Gastrocnemius medialis (tissue), 4 donors: ENCODE measurements around the gene AMZ2. TPM values are rescaled to one million over a fixed set of nuclear protein-coding genes. Genes with fewer than 3 reads are reported as not detected.

Source experiments
- ATAC-seq, 2 donors: fragments of 150-250 bp; one replicate each; pipeline ENCODE4 v1.9.1; 2016
- DNase-seq, 2 donors: peaks; one replicate each; pipeline ENCODE4 v3.0.0-alpha.2; 2019
- H3K27ac ChIP-seq, 4 donors: fragments of 200-600 bp; sonication (generic); 1 replicate in 1 of 4; 2 replicates in 3 of 4; pipeline ENCODE4 v1.5.1; 2016 to 2018; ENCODE audit warnings: mild to moderate bottlenecking in 2 of 4, moderate library complexity in 1 of 4
- H3K27me3 ChIP-seq, 3 donors: fragments of 200-600 bp; sonication (generic) in 2 of 3; 1 replicate in 1 of 3; 2 replicates in 2 of 3; pipeline versions ENCODE4 v1.5.1 to v1.6.0; 2016 to 2019; ENCODE audit warnings: mild to moderate bottlenecking in 1 of 3, moderate library complexity in 1 of 3
- H3K36me3 ChIP-seq, 2 donors: fragments of 200-600 bp; sonication (generic) in 1 of 2; one replicate each; pipeline ENCODE4 v1.5.1; 2017 to 2018
- H3K4me1 ChIP-seq, 2 donors: fragments of 200-600 bp; sonication (generic) in 1 of 2; one replicate each; pipeline ENCODE4 v1.5.1; 2016 to 2017; ENCODE audit warnings: mild to moderate bottlenecking in 2 of 2
- H3K4me3 ChIP-seq, 4 donors: fragments of 200-600 bp; sonication (generic) in 3 of 4; 1 replicate in 1 of 4; 2 replicates in 3 of 4; pipeline ENCODE4 v1.5.1; 2016 to 2019; ENCODE audit warnings: mild to moderate bottlenecking in 2 of 4
- H3K9me3 ChIP-seq, 3 donors: fragments of 200-600 bp; sonication (generic) in 2 of 3; 1 replicate in 1 of 3; 2 replicates in 2 of 3; pipeline ENCODE4 v1.5.1; 2016 to 2019
- CTCF ChIP-seq, 5 experiments: fragments of 450-650 bp in 3 of 5; fragments of 200-600 bp in 2 of 5; sonication (generic) in 2 of 5; IDR thresholded peaks in 4 of 5; conservative IDR thresholded peaks in 1 of 5; 1 replicate in 4 of 5; 2 replicates in 1 of 5; pipeline ENCODE4 v1.5.1; 2016 to 2019; ENCODE audit warnings: antibody characterized with exemption in 5 of 5, mild to moderate bottlenecking in 3 of 5, moderate library complexity in 3 of 5
- POLR2A ChIP-seq, 2 donors: fragments of 450-650 bp; IDR thresholded peaks; one replicate each; pipeline ENCODE4 v1.6.1; 2017; ENCODE audit warnings: antibody characterized with exemption in 2 of 2, mild to moderate bottlenecking in 2 of 2, moderate library complexity in 2 of 2
- in situ Hi-C, 4 donors: fragments of 200-750 bp; cut with MboI; loops; one replicate each; pipeline versions ENCODE4 v1.15.0 to v1.8.0; 2017; ENCODE audit warnings: low sequenced_read_pairs in 4 of 4
- intact Hi-C: fragments of 100-400 bp; cut with DNase I; formaldehyde crosslinking; loops from one replicate; pipeline ENCODE4 v1.15.1; 2023; ENCODE audit warnings: low total_unique reads
- total RNA-seq, 4 donors: library from RNA; depleted of rRNA; stranded (reverse); fragments of >200 nt; gene quantifications; one replicate each; pipeline versions ENCODE4 v1.1.0 to v1.2.3, GENCODE V29; 2016

The AMZ2 gene
- total RNA-seq, 4 donors from 2014 or later: 47.6 to 86.9 (median 61.8) TPM

- H3K27ac ChIP-seq: peak overlapping the region; percentile 78 to 89 (median 88)
- H3K9me3 ChIP-seq: no peaks in the 10 kb centered on the region
- DNase-seq (peak; percentile 47 to 71), ATAC-seq (peak; percentile 59 to 65)
- intact Hi-C loops: loop anchor here (1.0 to 2.0 kb wide), 2 partner anchors 29 to 86 kb away; no protein-coding TSS in a partner anchor
- in situ Hi-C loops: no loop called here
- no peaks in the 10 kb centered on the region for H3K27me3 ChIP-seq
- TF ChIP-seq CTCF (IDR thresholded peaks at IDR 0.05 in 4 of 5, conservative IDR thresholded peaks at IDR 0.05 in 1 of 5): peak in 1 of 5 experiments; percentile 27
- TF ChIP-seq POLR2A (IDR thresholded peaks at IDR 0.05): peak; percentile 49 to 65
- peaks cover 13 to 24% of the 10 kb centered on the region in 2 donors for H3K4me1 ChIP-seq
- H3K36me3 ChIP-seq: no peaks in the 10 kb centered on the region
- H3K4me3 ChIP-seq: peak overlapping the region; percentile 64 to 81 (median 71)
These were observed 44.2 kb downstream of the AMZ2 start for GRCh38 chr17:68291836-68292688.

- H3K36me3 ChIP-seq: no peaks in the 10 kb centered on the region
- in situ Hi-C loops: no loop called here
- H3K27me3 ChIP-seq: no peaks in the 10 kb centered on the region
- peaks cover 19 to 30% of the 10 kb centered on the region in 2 donors for H3K4me1 ChIP-seq
- DNase-seq: no peak
- peak overlapping the region in 3 of 4 donors; percentile 88 to 89 (median 89) for H3K27ac ChIP-seq
- no peaks in the 10 kb centered on the region for H3K9me3 ChIP-seq
- no peak for ATAC-seq
- intact Hi-C loops: no loop called here
- TF ChIP-seq CTCF (IDR thresholded peaks at IDR 0.05 in 4 of 5, conservative IDR thresholded peaks at IDR 0.05 in 1 of 5) (peak in 1 of 5 experiments; percentile 13), POLR2A (IDR thresholded peaks at IDR 0.05) (no peak)
- peak overlapping the region; percentile 64 to 81 (median 71) for H3K4me3 ChIP-seq
These were observed 44.8 kb downstream of the AMZ2 start for GRCh38 chr17:68292689-68293040.

- Histone ChIP-seq H3K9me3 (no peaks in the 10 kb centered on the region), H3K27ac (no peak overlapping the region), H3K36me3 (no peaks in the 10 kb centered on the region), H3K27me3 (no peaks in the 10 kb centered on the region), H3K4me1 (peaks cover 23 to 37% of the 10 kb centered on the region in 2 donors), H3K4me3 (no peak overlapping the region)
- in situ Hi-C loops (no loop called here), intact Hi-C loops (no loop called here)
- TF ChIP-seq CTCF (IDR thresholded peaks at IDR 0.05 in 4 of 5, conservative IDR thresholded peaks at IDR 0.05 in 1 of 5) (no peak), POLR2A (IDR thresholded peaks at IDR 0.05) (no peak)
- ATAC-seq (no peak), DNase-seq (no peak)
These were observed 45.8 kb downstream of the AMZ2 start for GRCh38 chr17:68293490-68294195.

DNA sequence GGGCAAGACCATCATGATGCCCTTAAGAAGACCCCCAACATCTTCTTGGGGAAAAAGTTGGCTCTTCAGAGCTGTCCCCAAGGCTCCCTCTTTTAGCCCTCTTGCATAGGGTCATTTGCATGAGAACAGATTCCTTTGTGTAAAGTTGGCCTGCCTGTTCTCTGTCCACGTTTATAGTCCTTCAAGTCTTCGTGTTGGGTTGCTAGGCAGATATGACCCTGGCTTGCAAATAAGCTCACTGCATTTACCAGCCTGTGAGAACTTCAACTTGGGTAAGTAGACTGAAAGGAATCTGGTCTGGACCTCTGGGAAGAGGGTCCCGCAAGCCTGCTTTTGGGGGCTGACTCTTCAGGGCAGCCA, 46.3 kb downstream of the AMZ2 start:
- in situ Hi-C loops: no loop called here
- Histone ChIP-seq H3K36me3 (no peaks in the 10 kb centered on the region), H3K4me3 (no peak overlapping the region), H3K27ac (no peak overlapping the region), H3K4me1 (peaks cover 23 to 37% of the 10 kb centered on the region in 2 donors), H3K27me3 (no peaks in the 10 kb centered on the region), H3K9me3 (no peaks in the 10 kb centered on the region)
- intact Hi-C loops: no loop called here
- ATAC-seq (no peak), DNase-seq (no peak)
- TF ChIP-seq POLR2A (IDR thresholded peaks at IDR 0.05): no peak
- TF ChIP-seq CTCF (IDR thresholded peaks at IDR 0.05 in 4 of 5, conservative IDR thresholded peaks at IDR 0.05 in 1 of 5): no peak
